Measurements from ENCODE around the gene SRGN. TPM values are rescaled to one million over a fixed set of nuclear protein-coding genes. Genes with fewer than 3 reads are reported as not detected.
"Not testable (repeated sequence)": the region's sequence is repeated elsewhere in the genome, so short reads cannot be mapped to it uniquely, and the experiment has no call there.

The SRGN gene, protein sequence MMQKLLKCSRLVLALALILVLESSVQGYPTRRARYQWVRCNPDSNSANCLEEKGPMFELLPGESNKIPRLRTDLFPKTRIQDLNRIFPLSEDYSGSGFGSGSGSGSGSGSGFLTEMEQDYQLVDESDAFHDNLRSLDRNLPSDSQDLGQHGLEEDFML
- 232 TPM for total RNA-seq
- long read RNA-seq, transcript SRGN-201 (3 exons, 1,208 nt): major isoform, 67 of 73 reads
- long read RNA-seq, partial matches to known transcripts: 6 of 73 reads
- long read RNA-seq, other reads (novel, unspliced or antisense): 0 of 73 reads

DNA sequence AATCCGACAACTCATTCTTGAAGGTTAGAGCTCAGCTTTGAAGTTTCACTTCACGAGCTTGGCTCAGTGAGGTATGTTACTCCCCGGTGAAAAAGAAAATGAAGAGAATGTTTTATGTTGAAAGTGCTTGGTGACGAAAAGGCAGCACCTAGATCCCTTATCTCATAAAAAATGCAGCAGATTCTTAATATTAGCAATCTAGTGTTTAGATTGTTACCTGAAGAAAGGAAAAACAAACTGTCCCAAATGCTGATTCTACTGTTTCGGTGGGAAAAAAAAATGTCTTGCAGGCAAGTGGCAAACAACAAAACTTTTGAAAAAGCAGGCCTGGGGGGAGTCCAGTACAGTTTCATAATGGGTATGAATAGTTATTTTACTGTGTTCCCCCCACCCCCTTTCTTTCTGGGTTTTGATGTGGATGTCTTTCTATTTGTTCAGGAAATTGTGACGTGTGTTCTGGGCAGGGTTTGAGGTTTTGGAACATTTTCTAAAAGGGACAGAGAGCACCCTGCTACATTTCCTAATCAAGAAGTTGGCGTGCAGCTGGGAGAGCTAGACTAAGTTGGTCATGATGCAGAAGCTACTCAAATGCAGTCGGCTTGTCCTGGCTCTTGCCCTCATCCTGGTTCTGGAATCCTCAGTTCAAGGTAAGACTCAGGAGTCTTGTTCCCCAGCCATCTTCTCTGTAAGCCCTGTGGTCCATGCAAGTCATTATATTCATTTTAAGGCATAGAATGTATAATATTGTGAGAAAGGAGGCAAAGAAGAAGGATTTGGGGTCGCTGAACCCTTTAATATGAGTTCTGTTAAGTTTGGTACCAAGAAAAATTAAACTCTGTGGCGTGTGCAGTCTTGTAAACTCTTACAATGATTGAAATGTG is at the start of gene SRGN:
Gene SRGN, plus strand, starts transcription at position 514 of the 881 bp plus-strand sequence. Its CDS starts 55 bp downstream, at position 569.
- DNase-seq (peak; percentile 57), ATAC-seq (peak; percentile 86 to 90)
- intact Hi-C loops (cut with DNase I): no loop called here
- Histone ChIP-seq H3K9me3 (no peaks in the 10 kb centered on the region), H3K27ac (peak within 1 kb of the TSS; percentile 89), H3K4me3 (peak within 1 kb of the TSS; percentile 57), H3K27me3 (ENCODE audit: low read depth) (no peaks in the 10 kb centered on the region), H3K36me3 (no peaks in the 10 kb centered on the region), H3K4me1 (peaks cover 45% of the 10 kb centered on the region)
- TF ChIP-seq, protein P1, sequence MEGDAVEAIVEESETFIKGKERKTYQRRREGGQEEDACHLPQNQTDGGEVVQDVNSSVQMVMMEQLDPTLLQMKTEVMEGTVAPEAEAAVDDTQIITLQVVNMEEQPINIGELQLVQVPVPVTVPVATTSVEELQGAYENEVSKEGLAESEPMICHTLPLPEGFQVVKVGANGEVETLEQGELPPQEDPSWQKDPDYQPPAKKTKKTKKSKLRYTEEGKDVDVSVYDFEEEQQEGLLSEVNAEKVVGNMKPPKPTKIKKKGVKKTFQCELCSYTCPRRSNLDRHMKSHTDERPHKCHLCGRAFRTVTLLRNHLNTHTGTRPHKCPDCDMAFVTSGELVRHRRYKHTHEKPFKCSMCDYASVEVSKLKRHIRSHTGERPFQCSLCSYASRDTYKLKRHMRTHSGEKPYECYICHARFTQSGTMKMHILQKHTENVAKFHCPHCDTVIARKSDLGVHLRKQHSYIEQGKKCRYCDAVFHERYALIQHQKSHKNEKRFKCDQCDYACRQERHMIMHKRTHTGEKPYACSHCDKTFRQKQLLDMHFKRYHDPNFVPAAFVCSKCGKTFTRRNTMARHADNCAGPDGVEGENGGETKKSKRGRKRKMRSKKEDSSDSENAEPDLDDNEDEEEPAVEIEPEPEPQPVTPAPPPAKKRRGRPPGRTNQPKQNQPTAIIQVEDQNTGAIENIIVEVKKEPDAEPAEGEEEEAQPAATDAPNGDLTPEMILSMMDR (IDR thresholded peaks at IDR 0.05): no peak

DNA sequence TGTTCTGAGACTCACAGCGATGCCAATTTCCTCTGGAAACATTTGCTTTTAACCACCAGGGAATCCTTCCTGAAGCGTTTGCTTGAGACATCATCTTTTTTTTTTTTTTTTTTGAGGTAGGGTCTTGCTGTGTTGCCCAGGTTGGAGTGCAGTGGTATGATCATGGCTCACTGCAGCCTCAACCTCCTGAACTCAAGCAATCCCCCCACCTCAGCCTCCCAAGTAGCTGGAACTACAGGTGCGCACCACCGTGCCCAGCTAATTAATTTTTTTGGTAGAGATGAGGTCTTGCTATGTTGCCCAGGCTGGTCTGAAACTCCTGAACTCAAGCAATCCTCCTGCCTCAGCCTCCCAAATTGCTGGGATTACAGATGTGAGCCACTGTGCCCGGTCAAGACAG is 47.0 kb upstream of the SRGN start:
- H3K36me3 ChIP-seq; H3K9me3 ChIP-seq; DNase-seq; H3K4me3 ChIP-seq; ATAC-seq; intact Hi-C loops (cut with DNase I); H3K27ac ChIP-seq; H3K27me3 ChIP-seq (ENCODE audit: low read depth): not testable (repeated sequence)
- peaks cover 20% of the 10 kb centered on the region for H3K4me1 ChIP-seq

DNA sequence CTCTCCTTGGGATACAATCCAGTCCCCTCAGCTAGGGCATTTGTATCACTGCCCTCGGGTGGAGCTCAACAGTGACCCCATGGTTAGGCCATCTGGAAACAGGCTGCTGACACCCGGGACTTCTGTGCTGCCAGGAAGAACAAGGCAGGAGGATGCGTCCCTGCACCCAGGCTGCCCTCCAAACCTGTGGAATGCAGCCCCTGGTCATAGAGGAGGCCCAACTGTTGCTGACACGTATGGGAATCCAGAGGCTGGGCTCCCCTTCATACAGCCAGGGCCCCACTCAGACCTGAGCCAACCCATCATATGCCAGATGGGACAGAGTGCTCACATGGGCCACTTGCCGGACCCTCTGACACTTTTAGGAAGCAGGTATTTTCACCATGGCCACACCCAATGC is 45.5 kb upstream of the SRGN start:
- Histone ChIP-seq H3K27ac (no peak overlapping the region), H3K36me3 (no peaks in the 10 kb centered on the region), H3K9me3 (no peaks in the 10 kb centered on the region), H3K4me3 (no peak overlapping the region), H3K27me3 (ENCODE audit: low read depth) (no peaks in the 10 kb centered on the region), H3K4me1 (peaks cover 32% of the 10 kb centered on the region)
- TF ChIP-seq, protein P1 (IDR thresholded peaks at IDR 0.05): no peak
- ATAC-seq (no peak), DNase-seq (peak; percentile 34)
- intact Hi-C loops (cut with DNase I): no loop called here

DNA sequence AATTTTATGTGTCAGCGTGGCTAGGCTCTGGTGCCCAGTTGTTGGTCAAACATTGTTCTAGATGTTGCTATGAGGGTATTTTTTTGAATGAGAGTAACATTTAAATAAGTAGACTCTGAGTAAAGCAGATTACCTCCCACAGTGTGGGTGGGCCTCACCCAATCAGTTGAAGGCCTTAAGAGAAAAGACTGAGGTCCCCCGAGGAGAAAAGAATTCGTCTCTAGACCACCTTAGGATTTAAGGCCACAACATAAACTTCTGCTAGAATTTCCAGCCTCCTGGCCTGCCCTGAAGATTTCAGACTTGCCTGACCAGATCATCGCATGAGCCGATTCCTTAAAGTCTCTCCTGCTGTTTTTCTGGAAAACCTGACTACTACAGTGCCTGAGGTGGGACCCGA is 45.1 kb upstream of the SRGN start:
- ATAC-seq (no peak), DNase-seq (no peak)
- Histone ChIP-seq H3K27ac (no peak overlapping the region), H3K4me3 (no peak overlapping the region), H3K9me3 (no peaks in the 10 kb centered on the region), H3K27me3 (ENCODE audit: low read depth) (no peaks in the 10 kb centered on the region), H3K36me3 (no peaks in the 10 kb centered on the region), H3K4me1 (peaks cover 37% of the 10 kb centered on the region)
- TF ChIP-seq, protein P1 (IDR thresholded peaks at IDR 0.05): no peak
- intact Hi-C loops (cut with DNase I): no loop called here

DNA sequence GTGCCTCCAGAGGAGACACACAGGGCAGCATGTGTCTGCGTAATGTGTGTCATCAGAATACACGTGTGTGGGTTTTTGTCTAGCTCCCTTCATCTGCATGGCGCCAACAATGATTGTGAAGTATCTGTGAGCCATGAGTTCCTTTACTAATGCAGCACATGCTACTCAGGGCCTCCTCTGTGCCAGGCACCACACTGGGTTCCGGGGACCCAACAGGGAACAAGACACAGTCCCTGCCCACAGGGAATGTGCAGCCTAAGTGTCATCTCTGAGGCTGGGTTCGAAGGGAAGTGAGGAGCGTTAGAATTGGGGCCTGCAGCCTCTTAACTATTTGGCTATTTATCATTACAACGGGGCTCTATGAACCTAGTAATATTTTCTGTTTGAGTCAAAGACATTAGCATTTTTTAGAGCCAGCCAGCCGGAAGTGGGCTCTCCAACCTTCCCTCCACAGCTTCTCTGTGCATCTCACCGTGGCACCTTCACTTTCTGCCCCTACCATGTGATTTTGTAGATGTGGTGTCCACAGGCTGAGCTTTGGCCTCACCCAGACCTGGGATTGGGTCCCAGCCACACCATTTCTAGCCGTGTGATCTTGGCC is 43.9 kb upstream of the SRGN start:
- Histone ChIP-seq H3K27me3 (ENCODE audit: low read depth) (no peaks in the 10 kb centered on the region), H3K4me3 (no peak overlapping the region), H3K9me3 (no peaks in the 10 kb centered on the region), H3K36me3 (no peaks in the 10 kb centered on the region), H3K27ac (peak overlapping the region; percentile 81), H3K4me1 (peaks cover 45% of the 10 kb centered on the region)
- ATAC-seq (no peak), DNase-seq (peak; percentile 30)
- TF ChIP-seq, protein P1 (IDR thresholded peaks at IDR 0.05): no peak
- intact Hi-C loops (cut with DNase I): no loop called here

All from lower lobe of right lung (tissue), 2 donors.